GM06990 (cell line): ENCODE results near the gene SH2D7.

Experiments used
- DNase-seq: peaks from one replicate; pipeline ENCODE4 v3.0.0-alpha.2; 2011; ENCODE audit not compliant: insufficient read length; ENCODE audit errors: extremely low read depth
- H3K27me3 ChIP-seq: replicated peaks from 2 replicates; pipeline ENCODE4 v1.6.0; 2011; ENCODE audit warnings: low read length; ENCODE audit not compliant: control insufficient read depth, insufficient read depth
- H3K36me3 ChIP-seq: 2 replicates; pipeline ENCODE4 v1.5.1; 2011; ENCODE audit warnings: low read length; ENCODE audit not compliant: control insufficient read depth, insufficient read depth
- H3K4me3 ChIP-seq: replicated peaks from 2 replicates; pipeline ENCODE4 v1.5.1; 2011; ENCODE audit warnings: low read depth, mild to moderate bottlenecking, control low read depth, low read length
- CTCF ChIP-seq: IDR thresholded peaks from 2 replicates; pipeline ENCODE4 v1.5.1; 2011; ENCODE audit warnings: low read length, control low read depth, mild to moderate bottlenecking, inconsistent platforms; ENCODE audit not compliant: insufficient read depth, poor library complexity, severe bottlenecking

The SH2D7 gene

GRCh38 chr15:78057803-78058202 is 34.6 kb upstream of the SH2D7 start:
- H3K27me3 ChIP-seq, result no peaks in the 10 kb centered on the region
- no peak for DNase-seq
- no peak overlapping the region for H3K4me3 ChIP-seq
- no peaks in the 10 kb centered on the region; the same call in 1 of the 2 replicates for H3K36me3 ChIP-seq
- TF ChIP-seq CTCF, result no peak

GRCh38 chr15:78058401-78058935 is 33.9 kb upstream of the SH2D7 start:
- Histone ChIP-seq H3K36me3 (no peaks in the 10 kb centered on the region), H3K27me3 (no peaks in the 10 kb centered on the region), H3K4me3 (no peak overlapping the region)
- no peak for DNase-seq
- TF ChIP-seq CTCF, result no peak

- no peaks in the 10 kb centered on the region for H3K36me3 ChIP-seq
- no peak for DNase-seq
- no peaks in the 10 kb centered on the region for H3K27me3 ChIP-seq
- no peak for TF ChIP-seq CTCF
- no peak overlapping the region for H3K4me3 ChIP-seq
These were observed 33.1 kb upstream of the SH2D7 start for GRCh38 chr15:78059110-78059839.

- Histone ChIP-seq H3K36me3 (no peaks in the 10 kb centered on the region), H3K27me3 (no peaks in the 10 kb centered on the region), H3K4me3 (no peak overlapping the region)
- DNase-seq, result no peak
- no peak for TF ChIP-seq CTCF
These were observed 32.1 kb upstream of the SH2D7 start for GRCh38 chr15:78060232-78060631.

GRCh38 chr15:78061963-78062427 is 30.4 kb upstream of the SH2D7 start:
- no peak for TF ChIP-seq CTCF
- H3K36me3 ChIP-seq, result no peaks in the 10 kb centered on the region
- no peak for DNase-seq
- no peaks in the 10 kb centered on the region for H3K27me3 ChIP-seq
- H3K4me3 ChIP-seq, result peak overlapping the region; percentile 41

- Histone ChIP-seq H3K27me3 (no peaks in the 10 kb centered on the region), H3K4me3 (no peak overlapping the region), H3K36me3 (no peaks in the 10 kb centered on the region)
- DNase-seq, result no peak
- no peak for TF ChIP-seq CTCF
These were observed 29.1 kb upstream of the SH2D7 start for GRCh38 chr15:78063217-78063616.
